Lower leg skin (tissue), 4 donors: Measurements from ENCODE around the gene KIAA0513. TPM values are rescaled to one million over a fixed set of nuclear protein-coding genes. Genes with fewer than 3 reads are reported as not detected.

ENCODE experiments used
- DNase-seq, 2 donors: peaks; one replicate each; pipeline ENCODE4 v3.0.0-alpha.2; 2019; ENCODE audit warnings: low spot score in 2 of 2
- H3K4me3 ChIP-seq: fragments of 200-600 bp; sonication (generic); 2 replicates; pipeline ENCODE4 v1.5.1; 2017; ENCODE audit warnings: mild to moderate bottlenecking, low read depth; ENCODE audit not compliant: poor library complexity, severe bottlenecking
- CTCF ChIP-seq, 3 donors: fragments of 450-650 bp; IDR thresholded peaks; one replicate each; pipeline ENCODE4 v1.5.1; 2016; ENCODE audit warnings: antibody characterized with exemption in 3 of 3, mild to moderate bottlenecking in 3 of 3, moderate library complexity in 2 of 3
- POLR2A ChIP-seq, 2 donors: fragments of 450-650 bp; IDR thresholded peaks; one replicate each; pipeline ENCODE4 v1.6.1; 2016 to 2017; ENCODE audit warnings: antibody characterized with exemption in 2 of 2, mild to moderate bottlenecking in 1 of 2, moderate library complexity in 1 of 2
- WGBS, 2 donors: methylation state at CpG; one replicate each; pipeline ENCODE4 v1.1.5; 2018; 5-methylcytosine and 5-hydroxymethylcytosine counted together
- intact Hi-C: fragments of 100-400 bp; cut with DNase I; formaldehyde crosslinking; loops from one replicate; pipeline ENCODE4 v1.15.0; 2023; ENCODE audit warnings: low total_unique reads
- total RNA-seq, 4 donors: library from RNA; depleted of rRNA; stranded (reverse); fragments of >200 nt; gene quantifications; one replicate each; pipeline ENCODE4 v1.1.0, GENCODE V29; 2016

The KIAA0513 gene
- total RNA-seq, 4 donors from 2014 or later = 37.5 to 48.1 (median 39.2) TPM

GRCh38 chr16:85018529-85019236 is 8.9 kb upstream of the KIAA0513 start:
- TF ChIP-seq POLR2A (IDR thresholded peaks at IDR 0.05) = no peak
- TF ChIP-seq CTCF (IDR thresholded peaks at IDR 0.05) = no peak
- intact Hi-C loops = no loop called here
- no peak for DNase-seq
- WGBS, 2 donors = 79 to 80% methylated on average over 19 of the region's 19 CpGs
- H3K4me3 ChIP-seq = no peak overlapping the region

GRCh38 chr16:85019659-85020245 is 7.8 kb upstream of the KIAA0513 start:
- H3K4me3 ChIP-seq = no peak overlapping the region
- TF ChIP-seq CTCF (IDR thresholded peaks at IDR 0.05) (no peak), POLR2A (IDR thresholded peaks at IDR 0.05) (no peak)
- no peak for DNase-seq
- intact Hi-C loops = no loop called here
- 31 to 38% methylated on average over 9 of the region's 9 CpGs for WGBS, 2 donors

- H3K4me3 ChIP-seq = no peak overlapping the region
- no peak for TF ChIP-seq CTCF (IDR thresholded peaks at IDR 0.05)
- TF ChIP-seq POLR2A (IDR thresholded peaks at IDR 0.05) = no peak
- DNase-seq = no peak
- intact Hi-C loops = no loop called here
- WGBS, 2 donors = 80 to 86% methylated on average over 8 of the region's 8 CpGs
Measured at GRCh38 chr16:85025781-85026653, 1.6 kb upstream of the KIAA0513 start.

- TF ChIP-seq CTCF (IDR thresholded peaks at IDR 0.05) (no peak), POLR2A (IDR thresholded peaks at IDR 0.05) (no peak)
- no peak for DNase-seq
- intact Hi-C loops = no loop called here
- H3K4me3 ChIP-seq = no peak overlapping the region
- WGBS, 2 donors = 25 to 32% methylated on average over 4 of the region's 4 CpGs
Measured at GRCh38 chr16:85026703-85027102, 892 bp upstream of the KIAA0513 start.

- no peak for TF ChIP-seq POLR2A (IDR thresholded peaks at IDR 0.05)
- TF ChIP-seq CTCF (IDR thresholded peaks at IDR 0.05) = no peak
- peak overlapping the region; percentile 61 for H3K4me3 ChIP-seq
- intact Hi-C loops = no loop called here
- DNase-seq = no peak
- WGBS, 2 donors = 2% methylated on average over 32 to 40 of the region's 41 CpGs
Measured at GRCh38 chr16:85027958-85028684, 526 bp downstream of the KIAA0513 start.
